HCT116 (cell line): ENCODE results near the gene HSD17B12. TPM values are rescaled to one million over a fixed set of nuclear protein-coding genes. Genes with fewer than 3 reads are reported as not detected.

Source experiments
- ATAC-seq: fragments of 200-7000 bp; cut with Tn5 transposase; 2 replicates; pipeline ENCODE4 v1.9.1; 2020; ENCODE audit warnings: mild to moderate bottlenecking, moderate library complexity
- BruUV-seq: library from RNA; stranded (reverse); fragments of 400-500 nt; replicated peaks from 2 replicates; lab custom pipeline; 2021; lab: Mats Ljungman, UMichigan
- CTCF ChIA-PET: fragments of 300-600 bp; sonication (Branson Sonifier 250); formaldehyde crosslinking; loops from one replicate; lab custom pipeline; 2021; ENCODE audit warnings: antibody characterized with exemption; lab: Charles Lee
- POLR2A ChIA-PET: fragments of 300-600, 350-600 bp; sonication (Branson Sonifier 250); formaldehyde crosslinking; loops from one replicate; lab custom pipeline; 2021; ENCODE audit warnings: antibody characterized with exemption; lab: Charles Lee
- RAD21 ChIA-PET, 2 experiments: fragments of 300-600 bp; sonication (Branson Sonifier 250); formaldehyde crosslinking; loops; one replicate each; lab custom pipeline; 2023; ENCODE audit warnings: low total read pairs in 2 of 2; ENCODE audit not compliant: uncharacterized antibody in 2 of 2, unreplicated experiment in 2 of 2, low non-redundant PET in 1 of 2; lab: Charles Lee
- DNase-seq: peaks from one replicate; pipeline ENCODE4 v3.0.0-alpha.2; 2010; ENCODE audit warnings: low read depth, low spot score
- H2AFZ ChIP-seq: fragments of 200-600 bp; shearing (Covaris generic), sonication (generic); 2 replicates; pipeline ENCODE4 v1.6.1; 2017; ENCODE audit warnings: low read depth, mixed run types, mixed read lengths, antibody characterized with exemption, low read length; ENCODE audit not compliant: poor library complexity, severe bottlenecking
- H3K27ac ChIP-seq: 2 replicates; pipeline ENCODE4 v1.5.1; 2012; ENCODE audit warnings: low read depth, low read length
- H3K27me3 ChIP-seq: fragments of 200-600 bp; sonication (generic); 2 replicates; pipeline ENCODE4 v1.6.1; 2016; ENCODE audit warnings: mixed run types, low read length, mixed read lengths; ENCODE audit not compliant: insufficient read depth
- H3K36me3 ChIP-seq, 2 experiments: fragments of 200-500 bp in 1 of 2; fragments of 200-600 bp in 1 of 2; sonication (Bioruptor generic) in 1 of 2; sonication (generic) in 1 of 2; 2 replicates each; pipeline versions ENCODE4 v1.5.1 to v1.6.1; 2014 to 2016; ENCODE audit warnings: low read length in 2 of 2, inconsistent platforms in 1 of 2, mixed read lengths in 1 of 2, mixed run types in 1 of 2; ENCODE audit not compliant: insufficient read depth in 2 of 2, control insufficient read depth in 1 of 2
- H3K4me1 ChIP-seq, 2 experiments: fragments of 200-600 bp in 1 of 2; sonication (generic) in 1 of 2; 2 replicates each; pipeline versions ENCODE4 v1.5.1 to v1.6.1; 2012 to 2017; ENCODE audit warnings: low read length in 2 of 2, inconsistent platforms in 1 of 2, mild to moderate bottlenecking in 1 of 2, mixed read lengths in 1 of 2, mixed run types in 1 of 2, moderate library complexity in 1 of 2; ENCODE audit not compliant: insufficient read depth in 2 of 2, control insufficient read depth in 1 of 2
- H3K4me2 ChIP-seq: fragments of 200-600 bp; sonication (generic); 2 replicates; pipeline ENCODE4 v1.6.1; 2017; ENCODE audit warnings: mixed run types, low read length, mixed read lengths
- H3K4me3 ChIP-seq, 2 experiments: fragments of 200-600 bp in 1 of 2; sonication (generic) in 1 of 2; replicated peaks in 1 of 2; 2 replicates each; pipeline ENCODE4 v1.5.1; 2011 to 2016; ENCODE audit warnings: low read length in 2 of 2, control low read depth in 1 of 2, low read depth in 1 of 2, mild to moderate bottlenecking in 1 of 2, mixed read lengths in 1 of 2, mixed run types in 1 of 2
- H3K79me2 ChIP-seq: fragments of 200-600 bp; sonication (generic); 2 replicates; pipeline ENCODE4 v1.6.1; 2017; ENCODE audit warnings: mild to moderate bottlenecking, mixed run types, low read length, moderate library complexity, mixed read lengths; ENCODE audit not compliant: insufficient read depth
- H3K9ac ChIP-seq: fragments of 200-600 bp; sonication (generic); 2 replicates; pipeline ENCODE4 v1.6.1; 2016; ENCODE audit warnings: low read length, mixed read lengths
- H3K9me2 ChIP-seq: fragments of 200-600 bp; sonication (generic), shearing (Covaris generic); 2 replicates; pipeline ENCODE4 v1.6.1; 2017; ENCODE audit warnings: mixed run types, mild to moderate bottlenecking, moderate library complexity; ENCODE audit not compliant: insufficient read depth
- H3K9me3 ChIP-seq, 2 experiments: fragments of 200-500 bp in 1 of 2; fragments of 200-600 bp in 1 of 2; sonication (Bioruptor generic) in 1 of 2; sonication (generic) in 1 of 2; 2 replicates each; pipeline ENCODE4 v1.6.1; 2014 to 2017; ENCODE audit warnings: low read length in 2 of 2, mixed read lengths in 2 of 2, inconsistent platforms in 1 of 2, low read depth in 1 of 2, mild to moderate bottlenecking in 1 of 2, mixed run types in 1 of 2, moderate library complexity in 1 of 2; ENCODE audit not compliant: control insufficient read depth in 1 of 2, insufficient read depth in 1 of 2
- H4K20me1 ChIP-seq: fragments of 200-600 bp; sonication (generic), shearing (Covaris generic); 2 replicates; pipeline ENCODE4 v1.6.1; 2017; ENCODE audit warnings: mixed run types, mild to moderate bottlenecking, moderate library complexity; ENCODE audit not compliant: insufficient read depth
- ATF3 ChIP-seq: IDR thresholded peaks from 2 replicates; pipeline ENCODE4 v1.6.1; 2012
- CEBPB ChIP-seq: IDR thresholded peaks from 2 replicates; pipeline ENCODE4 v1.6.1; 2012; ENCODE audit warnings: low read depth
- CTCF ChIP-seq, 3 experiments: fragments of 200-600 bp in 1 of 3; sonication (generic) in 1 of 3; IDR thresholded peaks in 2 of 3; conservative IDR thresholded peaks in 1 of 3; 2 replicates each; pipeline ENCODE4 v1.5.1; 2012 to 2017; ENCODE audit warnings: low read depth in 2 of 3, low read length in 2 of 3, antibody characterized with exemption in 1 of 3, borderline replicate concordance in 1 of 3, control low read depth in 1 of 3, mild to moderate bottlenecking in 1 of 3, mixed read lengths in 1 of 3, mixed run types in 1 of 3, moderate library complexity in 1 of 3; ENCODE audit not compliant: insufficient read depth in 1 of 3
- ELF1 ChIP-seq: IDR thresholded peaks from 2 replicates; pipeline ENCODE4 v1.6.1; 2012; ENCODE audit warnings: low read depth, borderline replicate concordance
- RAD21 ChIP-seq: IDR thresholded peaks from 2 replicates; pipeline ENCODE4 v1.6.1; 2012; ENCODE audit warnings: low read depth, mild to moderate bottlenecking
- TCF7L2 ChIP-seq: IDR thresholded peaks from 2 replicates; pipeline ENCODE4 v1.7.0; 2011; ENCODE audit warnings: borderline replicate concordance, inconsistent platforms; ENCODE audit not compliant: insufficient read depth, insufficient read length; ENCODE audit errors: extremely low read depth
- YY1 ChIP-seq: IDR thresholded peaks from 2 replicates; pipeline ENCODE4 v1.6.1; 2011; ENCODE audit warnings: low read length, low read depth, moderate library complexity, mild to moderate bottlenecking; ENCODE audit not compliant: insufficient replicate concordance; ENCODE audit errors: extremely low read depth
- ZFX ChIP-seq: fragments of 450-650 bp; IDR thresholded peaks from 2 replicates; pipeline ENCODE4 v1.6.1; 2017
- ZNF274 ChIP-seq: fragments of 200-500 bp; sonication (Bioruptor generic); IDR thresholded peaks from 2 replicates; pipeline ENCODE4 v1.6.1; 2014; ENCODE audit warnings: mild to moderate bottlenecking, low read depth, low read length, inconsistent platforms
- intact Hi-C: fragments of 100-400 bp; cut with micrococcal nuclease; formaldehyde crosslinking; loops from 2 replicates; pipeline ENCODE4 v1.10.0; 2022
- total RNA-seq: library from RNA; stranded (reverse); gene quantifications from one replicate; pipeline ENCODE4 v1.2.1, GENCODE V29; 2021; ENCODE audit not compliant: unreplicated experiment

Gene HSD17B12
- total RNA-seq, 1 experiment from 2014 or later: 83.7 TPM

- POLR2A ChIA-PET: no interaction called here
- BruUV-seq: no TSS peak
- no peak overlapping the region for H3K4me2 ChIP-seq
Measured at GRCh38 chr11:43736502-43737200, 56.1 kb downstream of the HSD17B12 start.

More at GRCh38 chr11:43736502-43737200, 56.1 kb downstream of the HSD17B12 start:
- Histone ChIP-seq H3K9me2 (no peaks in the 10 kb centered on the region), H2AFZ (no peak overlapping the region), H3K9ac (no peak overlapping the region), H3K27ac (no peak overlapping the region), H3K27me3 (no peaks in the 10 kb centered on the region), H4K20me1 (no peaks in the 10 kb centered on the region), H3K4me1 (peaks cover 16 to 24% of the 10 kb centered on the region in 2 experiments), H3K9me3 (no peaks in the 10 kb centered on the region), H3K36me3 (no peaks in the 10 kb centered on the region), H3K79me2 (peaks cover 60% of the 10 kb centered on the region), H3K4me3 (no peak overlapping the region)
- TF ChIP-seq RAD21 (no peak), ELF1 (no peak), CEBPB (no peak), YY1 (no peak), ZFX (no peak), ZNF274 (no peak), CTCF (IDR thresholded peaks at IDR 0.05 in 2 of 3, conservative IDR thresholded peaks at IDR 0.05 in 1 of 3; ENCODE audit: borderline replicate concordance in 1 of 3, insufficient read depth in 1 of 3, low read depth in 2 of 3, low read length in 2 of 3) (no peak), TCF7L2 (no peak), ATF3 (no peak)
- ChIA-PET RAD21 (no interaction called here), CTCF (no interaction called here)
- DNase-seq (no peak), ATAC-seq (no peak)
- intact Hi-C loops: no loop called here
